ENCODE measurements around the gene USP40.

Gene USP40

GRCh38 chr2:233443511-233444183, 122.9 kb downstream of the USP40 start:
- peak; percentile 85 for DNase-seq

GRCh38 chr2:233442028-233442310, 124.6 kb downstream of the USP40 start:
- DNase-seq = no peak

GRCh38 chr2:233441161-233442027, 125.2 kb downstream of the USP40 start:
- no peak for DNase-seq

DNA sequence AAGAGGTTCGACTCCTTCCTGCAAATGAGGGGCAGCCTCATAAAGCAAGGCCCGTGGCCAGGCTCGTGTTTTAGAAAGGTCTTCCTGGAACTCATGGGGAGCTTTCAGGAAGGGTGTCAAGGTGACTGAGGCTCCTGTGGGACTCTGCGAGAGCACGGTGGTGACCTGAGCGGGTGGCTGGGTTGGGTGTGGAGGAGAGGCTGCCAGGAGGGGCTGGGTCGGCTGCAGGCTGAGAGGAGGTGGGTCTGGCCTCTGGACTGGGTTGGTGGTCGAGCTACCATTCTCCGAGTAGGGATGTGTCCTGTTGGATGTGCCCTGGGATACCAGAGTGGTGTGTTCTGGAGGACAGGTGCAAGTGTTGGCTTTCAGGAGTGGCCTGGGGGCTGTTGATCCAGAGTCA, 125.9 kb downstream of the USP40 start:
- DNase-seq = no peak

DNA sequence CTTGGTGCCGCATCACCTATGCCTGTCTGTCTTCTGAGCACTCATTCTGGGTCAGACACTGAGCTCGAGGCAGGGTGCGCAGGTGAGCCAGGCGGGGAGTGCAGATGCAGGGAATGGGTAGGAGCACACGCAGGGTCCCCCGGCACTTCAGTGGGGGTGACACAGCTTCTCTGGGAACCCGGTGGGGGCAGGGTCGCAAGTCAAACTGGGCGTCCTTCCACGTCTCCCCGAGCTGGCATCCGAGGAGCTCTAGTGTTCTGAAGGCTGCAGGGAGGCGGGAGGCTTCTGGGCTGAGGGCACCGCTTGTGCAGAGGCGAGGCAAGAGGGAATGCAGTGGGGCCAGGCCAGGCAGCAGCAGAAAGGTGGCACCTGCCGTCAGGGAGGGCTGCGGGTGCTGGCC, 126.3 kb downstream of the USP40 start:
- no peak for DNase-seq

GRCh38 chr2:233439191-233439590, 127.4 kb downstream of the USP40 start:
- no peak for DNase-seq

GRCh38 chr2:233438573-233439147, 127.9 kb downstream of the USP40 start:
- DNase-seq = no peak

- no peak for DNase-seq
These were observed 129.1 kb downstream of the USP40 start for GRCh38 chr2:233437439-233437955.

GRCh38 chr2:233436691-233437438, 129.7 kb downstream of the USP40 start:
- DNase-seq = no peak

DNA sequence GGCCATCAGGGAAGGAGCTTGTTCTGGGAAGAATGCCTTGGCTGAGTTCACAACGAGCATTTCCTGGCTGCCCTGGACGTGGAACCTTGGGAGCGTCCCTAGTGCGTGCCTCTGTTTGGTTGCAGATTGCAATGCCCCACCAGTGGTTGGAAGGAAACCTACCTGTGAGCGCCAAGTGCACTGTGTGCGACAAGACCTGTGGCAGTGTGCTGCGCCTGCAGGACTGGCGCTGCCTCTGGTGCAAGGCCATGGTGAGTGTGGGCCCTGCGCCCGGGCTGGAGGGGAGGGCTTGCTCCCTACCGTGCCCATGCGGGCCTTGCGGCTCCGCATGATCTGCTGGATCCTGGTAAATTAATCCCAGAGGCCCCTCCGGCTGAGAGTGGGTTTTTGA, 130.4 kb downstream of the USP40 start:
- no peak for DNase-seq

GRCh38 chr2:233435436-233436190, 131.0 kb downstream of the USP40 start:
- DNase-seq = no peak

DNA sequence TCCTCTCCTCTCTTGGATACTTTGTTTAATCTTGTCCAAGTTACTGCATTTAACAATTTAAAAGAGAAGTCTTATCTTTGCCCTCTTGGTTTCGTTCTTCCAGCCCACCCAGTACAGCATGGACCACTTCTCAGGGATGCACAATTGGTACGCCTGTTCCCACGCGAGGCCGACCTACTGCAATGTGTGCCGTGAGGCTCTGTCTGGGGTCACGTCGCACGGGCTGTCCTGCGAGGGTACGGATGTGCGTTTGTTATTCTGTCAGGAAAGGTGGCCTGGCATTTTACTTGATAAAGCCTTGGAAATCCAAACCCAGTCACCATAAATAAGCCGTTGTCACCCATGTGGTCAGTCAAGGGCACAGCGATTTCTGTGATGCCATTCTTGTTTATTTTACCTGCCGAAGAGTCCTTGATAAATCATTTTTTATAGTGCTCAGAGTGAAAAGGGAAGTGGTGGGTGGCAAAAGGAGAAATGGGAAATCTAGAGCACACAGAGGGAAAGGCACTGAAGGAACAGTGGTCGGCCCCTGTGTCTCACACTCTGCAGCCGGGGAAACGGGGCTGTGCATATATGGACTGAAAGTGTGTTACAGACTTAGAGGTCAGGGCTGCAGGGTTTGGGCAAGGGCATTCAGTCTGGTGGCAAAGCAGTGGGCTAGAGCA, 131.8 kb downstream of the USP40 start:
- DNase-seq = no peak

DNA sequence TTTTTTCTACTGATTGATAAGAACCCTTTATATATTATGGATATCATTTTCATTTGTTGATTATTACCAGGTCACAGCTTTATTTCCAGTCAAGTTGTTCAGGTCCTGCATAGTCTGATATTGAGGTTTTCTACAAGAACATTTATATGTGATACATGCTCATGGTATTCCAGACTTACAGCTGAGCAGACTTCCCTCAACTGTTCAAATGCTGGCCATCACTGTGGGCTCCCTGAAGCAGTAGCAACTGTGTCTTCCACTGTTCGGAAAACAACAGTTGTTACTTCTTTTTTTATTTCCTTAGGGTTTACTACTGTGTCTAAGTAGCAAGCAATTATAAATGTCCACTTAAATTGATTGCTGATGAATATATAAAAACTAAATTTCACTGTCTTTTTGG, 132.8 kb downstream of the USP40 start:
- no peak for DNase-seq

DNA sequence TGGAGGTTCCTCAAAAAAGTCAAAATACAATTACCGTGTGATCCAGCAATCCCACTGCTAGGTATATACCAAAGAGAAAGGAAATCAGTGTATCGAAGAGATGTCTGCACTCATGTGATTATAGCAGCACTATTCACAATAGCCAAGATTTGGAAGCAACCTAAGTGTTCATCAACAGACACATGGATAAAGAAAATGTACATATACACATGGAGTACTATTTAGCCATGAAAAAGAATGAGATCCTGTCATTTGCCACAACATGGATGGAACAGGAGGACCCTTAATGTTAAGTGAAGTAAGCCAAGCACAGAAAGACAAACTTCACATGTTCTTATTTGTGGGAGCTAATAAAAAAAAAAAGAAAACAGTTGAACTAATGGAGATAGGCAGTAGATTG, 133.6 kb downstream of the USP40 start:
- DNase-seq = no peak

- DNase-seq = no peak
These were observed 135.9 kb downstream of the USP40 start for GRCh38 chr2:233430651-233431050.

DNA sequence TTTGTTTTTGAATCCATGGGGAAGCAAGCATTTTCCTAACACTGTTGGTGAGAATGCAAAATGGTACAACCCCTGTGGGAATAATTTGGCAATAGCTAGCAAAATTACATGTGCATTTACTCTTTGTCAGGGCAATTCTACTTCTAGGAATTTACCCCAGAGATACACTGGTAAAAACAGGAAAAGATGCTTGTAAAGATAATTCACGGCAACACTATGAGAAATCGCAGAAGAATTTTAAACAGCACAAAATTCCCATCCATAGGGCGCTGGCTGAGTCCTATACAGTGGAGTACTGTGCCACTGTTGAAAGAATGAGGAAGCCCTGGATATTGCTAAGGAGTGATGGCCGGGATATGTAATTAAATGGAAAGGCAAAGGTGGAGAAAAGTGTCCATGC, 136.5 kb downstream of the USP40 start:
- no peak for DNase-seq

DNA sequence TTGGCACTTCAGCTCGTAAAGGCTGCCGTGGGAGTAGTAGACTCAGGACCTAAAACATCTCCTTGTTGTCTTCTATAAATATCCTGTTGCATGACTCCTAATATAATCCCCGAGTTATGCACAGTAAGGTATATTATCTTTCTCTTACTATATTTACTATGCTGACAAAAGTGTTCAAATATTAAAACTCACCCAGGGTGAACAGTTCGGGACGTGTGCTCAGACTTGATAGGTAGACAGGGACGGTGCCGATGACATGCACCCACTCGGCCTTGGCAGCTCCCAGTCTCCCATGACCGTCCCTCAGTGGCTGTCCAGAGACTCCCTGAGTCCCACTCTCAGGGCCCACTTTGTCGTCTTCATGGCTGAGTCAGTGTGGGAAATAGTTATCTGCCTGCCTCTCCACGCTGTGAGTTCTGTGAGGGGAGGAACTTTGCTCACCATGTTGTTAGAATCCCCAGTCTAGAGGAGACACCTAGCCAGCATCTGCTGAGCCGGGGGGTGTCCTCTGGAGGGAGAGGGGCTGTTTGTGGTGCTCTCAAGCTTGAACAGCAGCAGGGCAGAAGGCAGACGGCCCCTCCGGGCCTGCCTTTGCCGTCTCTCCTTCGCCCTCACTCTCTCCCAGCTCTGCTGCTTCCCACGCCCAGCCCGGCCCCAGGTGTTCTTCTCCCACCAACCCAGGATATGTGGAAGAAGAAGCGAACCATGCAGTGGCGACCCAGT, 137.2 kb downstream of the USP40 start:
- no peak for DNase-seq

GRCh38 chr2:233428438-233428837, 138.1 kb downstream of the USP40 start:
- DNase-seq = no peak

DNA sequence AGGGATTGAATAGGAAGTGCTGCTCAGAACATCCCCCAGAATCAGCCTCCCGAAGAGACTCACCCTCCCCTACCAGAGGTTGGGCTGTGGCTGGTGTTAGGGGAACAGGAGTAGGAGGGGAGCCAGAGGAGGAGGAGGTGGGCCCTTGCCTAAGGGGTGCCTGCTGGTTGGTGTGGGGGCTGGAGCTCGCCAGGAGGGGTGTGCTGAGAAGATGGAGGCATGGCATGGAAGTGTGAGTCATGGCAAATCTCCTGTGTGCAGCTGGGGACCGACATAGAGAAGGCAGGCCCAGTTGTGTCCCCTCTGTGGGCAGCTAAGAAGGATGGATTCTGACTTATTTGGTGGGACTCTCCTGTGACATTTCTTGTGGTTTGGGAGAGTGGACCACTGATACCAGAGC, 138.6 kb downstream of the USP40 start:
- no peak for DNase-seq

- peak; percentile 58 to 72 for DNase-seq
These were observed 139.8 kb downstream of the USP40 start for GRCh38 chr2:233426619-233427342.

Data from activated CD4-positive, alpha-beta T cell treated with anti-CD3 and anti-CD28 coated beads, Interleukin-2, amount 50 U/mL, for 4 hours (primary cell).